Body of pancreas (tissue), 4 donors: ENCODE data around the gene NTHL1. TPM values are rescaled to one million over a fixed set of nuclear protein-coding genes. Genes with fewer than 3 reads are reported as not detected.

ENCODE experiments used
- ATAC-seq: fragments of 150-250 bp; one replicate; pipeline ENCODE4 v1.9.1; 2016
- DNase-seq, 4 donors: peaks; one replicate each; pipeline ENCODE4 v3.0.0-alpha.2; 2019
- H3K27ac ChIP-seq, 4 donors: fragments of 200-600 bp; sonication (generic); 1 replicate in 3 of 4; 2 replicates in 1 of 4; pipeline versions ENCODE4 v1.5.1 to v1.6.1; 2016 to 2019; ENCODE audit warnings: mild to moderate bottlenecking in 1 of 4, mixed read lengths in 1 of 4, moderate library complexity in 1 of 4
- H3K27me3 ChIP-seq, 2 donors: fragments of 200-600 bp; sonication (generic); one replicate each; pipeline ENCODE4 v1.6.0; 2016; ENCODE audit warnings: mild to moderate bottlenecking in 1 of 2
- H3K36me3 ChIP-seq, 2 donors: fragments of 200-600 bp; sonication (generic); replicated peaks in 1 of 2; 2 replicates each; pipeline ENCODE4 v1.5.1; 2016; ENCODE audit warnings: low read depth in 2 of 2; ENCODE audit not compliant: insufficient read depth in 1 of 2
- H3K4me1 ChIP-seq: fragments of 200-600 bp; sonication (generic); one replicate; pipeline ENCODE4 v1.6.0; 2016
- H3K4me3 ChIP-seq, 2 donors: fragments of 200-600 bp; sonication (generic); 1 replicate in 1 of 2; 2 replicates in 1 of 2; pipeline ENCODE4 v1.5.1; 2016 to 2019
- H3K9me3 ChIP-seq, 3 donors: fragments of 200-600 bp; sonication (generic); 1 replicate in 2 of 3; 2 replicates in 1 of 3; pipeline ENCODE4 v1.5.1; 2016
- CTCF ChIP-seq, 7 experiments: fragments of 450-650 bp in 4 of 7; fragments of 200-600 bp in 3 of 7; sonication (generic) in 3 of 7; IDR thresholded peaks; one replicate each; pipeline ENCODE4 v1.5.1; 2016 to 2019; ENCODE audit warnings: antibody characterized with exemption in 7 of 7
- POLR2A ChIP-seq, 3 donors: fragments of 450-650 bp; IDR thresholded peaks; one replicate each; pipeline ENCODE4 v1.6.1; 2016; ENCODE audit warnings: antibody characterized with exemption in 3 of 3, mild to moderate bottlenecking in 2 of 3
- WGBS, 2 donors: methylation state at CpG; one replicate each; pipeline ENCODE4 v1.1.5; 2017; 5-methylcytosine and 5-hydroxymethylcytosine counted together
- intact Hi-C: fragments of 100-400 bp; cut with DNase I; formaldehyde crosslinking; loops from one replicate; pipeline ENCODE4 v1.15.1; 2023
- total RNA-seq, 2 donors: library from RNA; depleted of rRNA; stranded (reverse); fragments of >200 nt; gene quantifications; one replicate each; pipeline ENCODE4 v1.1.0, GENCODE V29; 2016

Gene NTHL1
- total RNA-seq, 2 donors from 2014 or later = 15.2 to 19.7 TPM

GRCh38 chr16:2003827-2004641, 43.6 kb downstream of the NTHL1 start:
- Histone ChIP-seq H3K27ac (peak overlapping the region; percentile 61 to 83 (median 75)), H3K4me3 (no peak overlapping the region), H3K27me3 (no peaks in the 10 kb centered on the region), H3K4me1 (peaks cover 58% of the 10 kb centered on the region), H3K9me3 (no peaks in the 10 kb centered on the region), H3K36me3 (peaks cover 26% of the 10 kb centered on the region in 2 donors)
- intact Hi-C loops = no loop called here
- ATAC-seq (peak; percentile 89), DNase-seq (peak; percentile 96 to 98 (median 97))
- 18 to 46% methylated on average over 12 to 34 of the region's 36 CpGs for WGBS, 2 donors
- peak; percentile 89 to 98 (median 95) for TF ChIP-seq CTCF (IDR thresholded peaks at IDR 0.05)
- TF ChIP-seq POLR2A (IDR thresholded peaks at IDR 0.05) = no peak

GRCh38 chr16:2003231-2003826, 44.3 kb downstream of the NTHL1 start:
- Histone ChIP-seq H3K27ac (peak overlapping the region in 1 of 4 donors; percentile 72), H3K9me3 (no peaks in the 10 kb centered on the region), H3K4me1 (peaks cover 52% of the 10 kb centered on the region), H3K36me3 (peaks cover 27 to 33% of the 10 kb centered on the region in 2 donors), H3K4me3 (no peak overlapping the region), H3K27me3 (no peaks in the 10 kb centered on the region)
- intact Hi-C loops = no loop called here
- ATAC-seq (no peak), DNase-seq (no peak)
- WGBS, 2 donors = 51 to 66% methylated on average over 6 to 8 of the region's 8 CpGs
- TF ChIP-seq CTCF (IDR thresholded peaks at IDR 0.05) = no peak
- no peak for TF ChIP-seq POLR2A (IDR thresholded peaks at IDR 0.05)

- DNase-seq (peak in 1 of 4 donors; percentile 12), ATAC-seq (no peak)
- H3K27ac ChIP-seq = no peak overlapping the region
- no peak overlapping the region for H3K4me3 ChIP-seq
- H3K4me1 ChIP-seq = peaks cover 45% of the 10 kb centered on the region
- TF ChIP-seq CTCF (IDR thresholded peaks at IDR 0.05) = no peak
- no peak for TF ChIP-seq POLR2A (IDR thresholded peaks at IDR 0.05)
- peaks cover 33% of the 10 kb centered on the region in 2 donors for H3K36me3 ChIP-seq
- 86 to 94% methylated on average over 9 to 46 of the region's 47 CpGs for WGBS, 2 donors
- intact Hi-C loops = no loop called here
- no peaks in the 10 kb centered on the region for H3K27me3 ChIP-seq
- H3K9me3 ChIP-seq = no peaks in the 10 kb centered on the region
Observed at GRCh38 chr16:2002406-2003230, 45.0 kb downstream of the NTHL1 start.

GRCh38 chr16:2001456-2002355, 45.9 kb downstream of the NTHL1 start:
- Histone ChIP-seq H3K36me3 (peaks cover 33% of the 10 kb centered on the region in 2 donors), H3K27me3 (no peaks in the 10 kb centered on the region), H3K4me1 (peaks cover 36% of the 10 kb centered on the region), H3K9me3 (no peaks in the 10 kb centered on the region), H3K27ac (no peak overlapping the region), H3K4me3 (no peak overlapping the region)
- intact Hi-C loops = no loop called here
- ATAC-seq (no peak), DNase-seq (no peak)
- no peak for TF ChIP-seq POLR2A (IDR thresholded peaks at IDR 0.05)
- TF ChIP-seq CTCF (IDR thresholded peaks at IDR 0.05) = no peak
- WGBS, 2 donors = 91 to 94% methylated on average over 31 to 51 of the region's 53 CpGs
